HG03135 (cell line): ENCODE results near the gene CHMP4B.

Source experiments
- ATAC-seq: cut with Tn5 transposase; IDR thresholded peaks from one replicate; pipeline ENCODE4 v1.9.1; 2021; ENCODE audit warnings: mild to moderate bottlenecking, moderate library complexity; ENCODE audit not compliant: unreplicated experiment

Gene CHMP4B

GRCh38 chr20:33810885-33811775 lies at the start of gene CHMP4B:
Gene CHMP4B (plus strand): TSS chr20:33811348. CDS start chr20:33811469, 121 bp downstream.
- ATAC-seq = peak; percentile 93

GRCh38 chr20:33761698-33762250 lies 49.4 kb upstream of the CHMP4B start:
- ATAC-seq = no peak

- no peak for ATAC-seq
These were observed 46.0 kb upstream of the CHMP4B start for GRCh38 chr20:33765099-33765498.

GRCh38 chr20:33765592-33765991 lies 45.6 kb upstream of the CHMP4B start:
- no peak for ATAC-seq

- no peak for ATAC-seq
These were observed 44.5 kb upstream of the CHMP4B start for GRCh38 chr20:33766686-33767085.

- ATAC-seq = no peak
These were observed 43.4 kb upstream of the CHMP4B start for GRCh38 chr20:33767777-33768138.

- no peak for ATAC-seq
These were observed 42.1 kb upstream of the CHMP4B start for GRCh38 chr20:33769043-33769442.

GRCh38 chr20:33770005-33770404 lies 41.1 kb upstream of the CHMP4B start:
- ATAC-seq = no peak

GRCh38 chr20:33771938-33772337 lies 39.2 kb upstream of the CHMP4B start:
- ATAC-seq = no peak

GRCh38 chr20:33772439-33772838 lies 38.7 kb upstream of the CHMP4B start:
- no peak for ATAC-seq

GRCh38 chr20:33773412-33774089 lies 37.6 kb upstream of the CHMP4B start:
- ATAC-seq = peak; percentile 54

GRCh38 chr20:33777816-33778215 lies 33.3 kb upstream of the CHMP4B start:
- ATAC-seq = no peak

GRCh38 chr20:33781133-33781532 lies 30.0 kb upstream of the CHMP4B start:
- ATAC-seq = no peak

GRCh38 chr20:33781945-33782344 lies 29.2 kb upstream of the CHMP4B start:
- no peak for ATAC-seq

GRCh38 chr20:33783256-33783655 lies 27.9 kb upstream of the CHMP4B start:
- ATAC-seq = no peak

- no peak for ATAC-seq
These were observed 27.3 kb upstream of the CHMP4B start for GRCh38 chr20:33783818-33784217.

- ATAC-seq = no peak
These were observed 26.9 kb upstream of the CHMP4B start for GRCh38 chr20:33784225-33784624.

- no peak for ATAC-seq
These were observed 25.6 kb upstream of the CHMP4B start for GRCh38 chr20:33785503-33785902.

GRCh38 chr20:33787253-33787891 lies 23.8 kb upstream of the CHMP4B start:
- ATAC-seq = no peak

- ATAC-seq = no peak
These were observed 22.6 kb upstream of the CHMP4B start for GRCh38 chr20:33788351-33789049.
